NCI-H748 (cell line): Measurements from ENCODE around the gene SYCE1L.

ENCODE experiments used
- DNase-seq: peaks from one replicate; lab custom pipeline; 2025; ENCODE audit not compliant: unreplicated experiment; lab: John Stamatoyannopoulos, UW

Gene SYCE1L

DNA sequence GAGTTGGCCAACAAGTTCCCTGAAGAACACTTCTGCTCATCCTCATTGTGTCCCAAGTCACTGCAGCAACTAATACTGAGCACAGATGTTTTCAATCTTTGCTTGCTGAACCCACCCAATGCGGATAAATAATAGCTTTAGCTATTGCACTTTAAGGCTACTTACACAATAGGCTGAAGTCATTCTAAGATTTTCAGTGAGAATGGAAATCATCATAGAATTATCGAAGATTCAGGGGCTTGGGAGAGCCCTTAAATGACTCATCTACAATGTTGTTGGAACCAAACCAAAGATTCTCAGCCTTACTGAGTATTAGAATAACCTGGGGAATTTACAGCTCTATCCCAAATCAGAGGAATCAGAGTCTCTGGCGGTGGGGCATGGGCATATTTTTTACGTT lies 51.2 kb downstream of the SYCE1L start:
- no peak for DNase-seq
